ENCODE results near the gene BRSK1.

Gene BRSK1

GRCh38 chr19:55339889-55340783, 56.3 kb downstream of the BRSK1 start:
- DNase-seq = no peak

GRCh38 chr19:55340784-55341147, 57.0 kb downstream of the BRSK1 start:
- DNase-seq = no peak

GRCh38 chr19:55341171-55341588, 57.4 kb downstream of the BRSK1 start:
- DNase-seq = peak; percentile 48

- DNase-seq = no peak
Measured at GRCh38 chr19:55341595-55342531, 58.1 kb downstream of the BRSK1 start.

GRCh38 chr19:55344444-55344843, 60.6 kb downstream of the BRSK1 start:
- DNase-seq = no peak

GRCh38 chr19:55345101-55345817, 61.5 kb downstream of the BRSK1 start:
- no peak for DNase-seq

DNA sequence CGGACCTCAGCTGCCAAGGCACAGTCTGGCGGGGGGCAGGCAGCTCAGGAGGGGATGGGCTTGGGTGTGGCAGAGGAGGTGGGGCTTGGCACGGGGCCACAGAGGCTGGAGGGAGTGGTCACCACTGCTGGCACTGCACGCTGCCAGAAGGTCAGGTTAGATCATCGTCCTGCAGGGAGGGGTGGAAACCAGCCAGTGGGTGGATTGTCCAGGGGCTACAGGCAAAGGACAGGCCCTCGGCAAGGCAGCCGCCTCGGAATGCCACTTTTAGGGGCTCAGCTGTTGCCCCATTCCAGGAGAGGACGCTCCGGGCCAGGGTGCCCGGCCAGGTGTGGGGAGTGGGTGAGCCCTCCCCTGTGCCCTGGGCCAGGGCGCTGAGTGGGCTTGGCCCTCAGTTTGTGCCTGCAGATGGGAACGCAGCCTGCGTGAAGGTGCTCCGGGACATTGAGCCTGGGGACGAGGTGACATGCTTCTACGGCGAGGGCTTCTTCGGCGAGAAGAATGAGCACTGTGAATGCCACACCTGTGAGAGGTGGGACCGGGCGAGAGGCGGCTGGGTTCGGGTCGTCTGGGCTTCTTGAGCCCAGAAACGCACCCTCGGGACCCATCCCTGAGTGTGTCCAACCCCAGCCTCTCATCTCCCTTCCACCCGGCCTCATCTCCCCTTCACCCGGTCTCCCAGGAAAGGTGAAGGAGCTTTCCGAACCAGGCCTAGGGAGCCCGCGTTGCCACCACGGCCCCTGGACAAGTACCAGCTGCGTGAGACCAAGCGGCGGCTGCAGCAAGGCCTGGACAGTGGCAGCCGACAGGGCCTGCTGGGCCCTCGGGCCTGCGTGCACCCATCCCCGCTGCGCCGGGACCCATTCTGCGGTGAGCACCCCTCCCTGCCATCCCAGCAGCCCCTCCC, 62.3 kb downstream of the BRSK1 start:
- DNase-seq = no peak

- DNase-seq = no peak
Measured at GRCh38 chr19:55346725-55347441, 63.1 kb downstream of the BRSK1 start.

- no peak for DNase-seq
Measured at GRCh38 chr19:55347442-55348009, 63.7 kb downstream of the BRSK1 start.

DNA sequence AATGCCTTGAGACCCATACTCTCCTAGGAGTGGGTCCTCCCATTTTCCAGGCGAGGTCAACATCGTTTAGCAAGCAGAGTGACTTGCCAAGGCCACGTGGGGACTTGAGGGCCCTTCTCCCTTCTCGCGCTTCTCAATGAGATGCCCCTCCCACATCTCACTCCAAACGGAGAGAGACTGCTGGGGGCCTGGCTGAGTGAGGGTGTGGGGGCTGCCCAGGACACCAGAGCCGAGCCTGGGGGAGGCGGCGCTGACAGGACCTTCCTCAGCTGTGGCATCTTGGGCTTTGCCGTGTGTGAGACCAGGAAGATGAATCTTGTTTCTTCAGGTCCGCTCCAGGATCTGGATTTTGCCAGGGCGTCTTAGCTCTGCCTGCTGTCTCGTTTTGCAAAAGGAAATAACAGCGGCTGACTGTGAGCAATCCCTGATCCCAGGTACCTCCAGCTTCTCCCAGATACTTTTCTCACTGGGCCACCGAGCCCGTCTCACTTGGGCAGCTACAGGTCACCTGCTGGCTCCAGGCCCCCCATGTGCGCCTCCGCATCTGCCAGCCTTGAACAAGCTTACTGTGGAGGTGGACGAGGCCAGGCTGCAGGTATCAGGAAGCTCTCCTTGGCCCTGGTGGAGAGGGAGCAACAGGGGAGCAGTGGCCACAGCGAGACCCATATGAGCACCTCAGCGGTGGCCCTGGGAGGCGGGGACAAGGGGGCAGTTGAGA, 64.7 kb downstream of the BRSK1 start:
- DNase-seq = no peak

- no peak for DNase-seq
Measured at GRCh38 chr19:55350620-55351315, 67.0 kb downstream of the BRSK1 start.

GRCh38 chr19:55352040-55352439, 68.2 kb downstream of the BRSK1 start:
- DNase-seq = no peak

DNA sequence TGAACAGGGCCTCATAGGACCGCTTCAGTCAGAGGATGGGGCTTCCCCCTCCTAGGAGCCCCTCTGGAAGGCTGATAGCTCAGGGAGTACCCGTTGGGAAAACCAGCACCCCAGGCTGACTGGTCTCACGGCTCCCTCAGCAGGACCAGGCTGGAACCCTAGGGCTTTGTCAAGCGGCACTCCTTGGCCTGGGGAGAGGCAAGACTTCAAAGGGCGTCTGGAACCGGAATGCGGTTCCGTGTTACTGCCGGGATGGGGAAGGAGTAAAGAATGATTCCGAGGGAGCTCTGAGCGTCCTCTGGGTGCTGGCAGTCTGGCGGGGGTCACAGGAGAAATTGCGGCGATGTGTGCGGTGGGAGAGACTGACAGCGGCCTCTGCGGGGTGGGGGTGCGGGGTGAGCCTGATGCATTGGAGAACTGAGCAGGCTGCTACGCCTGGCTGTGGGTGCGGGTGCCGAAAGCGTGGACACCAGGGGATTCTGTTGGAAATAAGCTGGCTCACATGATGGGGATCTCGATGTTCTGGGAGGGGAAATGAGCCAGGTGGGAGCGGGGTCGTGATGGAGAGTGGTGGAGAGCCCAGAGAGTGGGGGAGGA, 68.8 kb downstream of the BRSK1 start:
- DNase-seq = no peak

GRCh38 chr19:55353356-55353802, 69.6 kb downstream of the BRSK1 start:
- DNase-seq = no peak

DNA sequence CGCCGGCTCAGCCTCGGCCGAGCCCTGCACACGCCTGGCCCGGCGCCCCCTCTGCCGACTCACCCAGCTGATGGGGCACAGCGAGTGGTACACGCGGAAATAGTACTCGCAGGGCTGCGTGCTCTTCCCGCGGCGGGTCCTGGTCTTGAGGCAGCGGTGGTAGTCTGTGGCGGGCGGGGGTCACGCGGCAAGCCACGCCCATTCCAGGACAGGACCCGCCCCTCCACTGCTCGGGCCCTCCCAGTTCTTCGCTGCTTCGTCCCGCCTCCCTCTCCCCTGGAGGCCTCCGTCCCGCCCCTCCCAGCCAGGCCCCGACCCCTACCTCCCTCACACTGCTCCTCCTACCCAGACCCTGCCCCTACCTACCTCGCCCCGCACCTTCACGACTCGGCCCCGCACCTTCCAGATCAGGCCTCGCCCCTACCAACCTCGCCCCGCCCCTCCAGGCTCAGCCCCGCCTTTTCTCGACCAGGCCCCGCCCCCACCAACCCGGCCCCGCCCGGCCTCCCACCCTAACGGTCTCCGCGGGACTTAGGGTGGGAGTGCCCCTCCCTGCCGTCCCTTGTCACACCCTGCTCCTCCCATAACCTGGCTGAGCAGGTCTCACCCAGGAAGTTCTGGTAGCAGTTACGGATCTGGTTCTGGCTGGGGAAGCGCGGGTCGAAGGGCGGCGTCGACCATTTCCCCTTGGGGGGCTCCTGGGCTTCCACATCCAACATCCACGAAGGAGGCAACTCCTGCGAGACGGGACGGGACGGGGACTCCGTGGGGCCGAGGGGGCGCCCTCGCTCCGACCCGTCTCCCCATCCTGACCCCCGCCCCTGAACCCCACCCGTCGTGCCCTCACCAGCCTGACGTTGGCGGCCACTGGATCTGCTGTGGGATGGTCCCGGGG, 70.3 kb downstream of the BRSK1 start:
- DNase-seq = peak; percentile 58

DNA sequence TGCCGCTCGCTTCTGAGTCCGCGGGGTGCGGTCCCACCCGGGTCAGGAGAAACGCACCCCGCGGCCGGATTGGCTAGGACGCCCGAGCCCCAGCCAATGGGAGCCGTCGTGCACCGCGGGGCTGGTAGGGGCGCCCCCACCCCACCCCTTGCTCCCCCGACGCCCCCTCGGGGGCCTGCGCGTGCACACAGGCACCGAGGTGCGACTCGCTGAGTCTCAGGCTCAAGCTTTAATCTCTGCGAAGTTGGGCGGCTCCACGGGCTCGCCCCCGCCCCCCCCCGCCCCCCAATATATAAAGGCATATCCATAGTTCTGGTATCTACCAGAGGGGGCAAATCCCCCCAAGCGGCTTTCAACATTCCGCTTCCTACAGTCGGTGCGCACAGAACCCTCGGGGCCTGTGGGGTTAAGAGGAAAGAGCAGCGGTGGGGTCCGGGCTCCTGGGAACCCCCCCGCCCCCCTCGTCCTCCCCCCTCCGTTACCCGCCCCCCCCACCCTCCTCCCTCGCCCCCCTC, 71.0 kb downstream of the BRSK1 start, which contains the start of gene COX6B2:
COX6B2 (minus strand) TSS at position 22 of the 515 bp plus-strand sequence. CDS start 198 bp downstream, outside the sequence.
- no peak for DNase-seq

GRCh38 chr19:55355213-55355821, 71.5 kb downstream of the BRSK1 start:
- no peak for DNase-seq
